T-cell (primary cell): ENCODE results near the gene ICE1. TPM values are rescaled to one million over a fixed set of nuclear protein-coding genes. Genes with fewer than 3 reads are reported as not detected.
"Not testable (repeated sequence)": the region's sequence is repeated elsewhere in the genome, so short reads cannot be mapped to it uniquely, and the experiment has no call there.

ENCODE experiments used
- ATAC-seq, 4 experiments: fragments of 200-7000 bp in 3 of 4; fragments of 150-1000 bp in 1 of 4; cut with Tn5 transposase; replicated peaks in 1 of 4; 1 replicate in 3 of 4; 2 replicates in 1 of 4; pipeline ENCODE4 v1.10.0; 2021; ENCODE audit warnings: moderate library complexity in 3 of 4, mild to moderate bottlenecking in 2 of 4, moderate number of reproducible peaks in 1 of 4
- CTCF ChIA-PET, 2 donors: fragments of 300-600 bp; sonication (Branson Sonifier 250); formaldehyde crosslinking; loops; one replicate each; lab custom pipeline; 2022; ENCODE audit warnings: antibody characterized with exemption in 2 of 2; lab: Charles Lee
- POLR2A ChIA-PET, 2 donors: fragments of 300-600 bp; sonication (Branson Sonifier 250); formaldehyde crosslinking; loops; one replicate each; lab custom pipeline; 2022; ENCODE audit warnings: antibody characterized with exemption in 2 of 2; lab: Charles Lee
- DNase-seq, 35 experiments: peaks; one replicate each; pipeline versions ENCODE4 v3.0.0 to v3.0.0-alpha.2; 2013 to 2023
- H3K27ac ChIP-seq: one replicate; pipeline ENCODE4 v1.5.1; 2013; ENCODE audit warnings: low read length
- H3K27me3 ChIP-seq, 2 experiments: replicated peaks in 1 of 2; 1 replicate in 1 of 2; 2 replicates in 1 of 2; pipeline versions ENCODE4 v1.6.1 to v1.7.0; 2013; ENCODE audit warnings: low read length in 1 of 2, mixed read lengths in 1 of 2; ENCODE audit not compliant: control insufficient read depth in 2 of 2, insufficient read depth in 2 of 2; ENCODE audit errors: extremely low read depth in 1 of 2
- H3K36me3 ChIP-seq, 2 donors: 1 replicate in 1 of 2; 2 replicates in 1 of 2; pipeline versions ENCODE4 v1.6.1 to v1.7.0; 2013; ENCODE audit warnings: low read length in 1 of 2; ENCODE audit not compliant: control insufficient read depth in 2 of 2, insufficient read depth in 1 of 2; ENCODE audit errors: extremely low read depth in 1 of 2
- H3K4me1 ChIP-seq, 2 experiments: 1 replicate in 1 of 2; 2 replicates in 1 of 2; pipeline versions ENCODE4 v1.6.1 to v1.7.0; 2013; ENCODE audit warnings: low read length in 2 of 2, mixed read lengths in 1 of 2; ENCODE audit not compliant: insufficient read depth in 2 of 2, control insufficient read depth in 1 of 2; ENCODE audit errors: extremely low read depth in 1 of 2
- H3K4me3 ChIP-seq, 2 donors: 1 replicate in 1 of 2; 2 replicates in 1 of 2; pipeline versions ENCODE4 v1.5.1 to v1.7.0; 2013; ENCODE audit warnings: mild to moderate bottlenecking in 2 of 2, low read length in 1 of 2, moderate library complexity in 1 of 2; ENCODE audit not compliant: control insufficient read depth in 1 of 2; ENCODE audit errors: extremely low read depth in 1 of 2
- H3K9me3 ChIP-seq: 2 replicates; pipeline ENCODE4 v1.7.0; 2013
- H3K27ac Mint-ChIP-seq, 2 donors: one replicate each; pipeline ENCODE4 v1.8.0; 2020 to 2021; ENCODE audit warnings: mild to moderate bottlenecking in 2 of 2, mixed read lengths in 2 of 2
- H3K27me3 Mint-ChIP-seq, 2 donors: one replicate each; pipeline ENCODE4 v1.8.0; 2021 to 2022; ENCODE audit warnings: mixed read lengths in 2 of 2
- H3K36me3 Mint-ChIP-seq: one replicate; pipeline ENCODE4 v1.8.0; 2021; ENCODE audit warnings: mixed read lengths
- H3K4me1 Mint-ChIP-seq, 3 donors: one replicate each; pipeline ENCODE4 v1.8.0; 2020 to 2022; ENCODE audit warnings: mixed read lengths in 3 of 3, mild to moderate bottlenecking in 1 of 3
- H3K4me3 Mint-ChIP-seq, 3 donors: one replicate each; pipeline ENCODE4 v1.8.0; 2020 to 2022; ENCODE audit warnings: mild to moderate bottlenecking in 3 of 3, mixed read lengths in 3 of 3, moderate library complexity in 3 of 3
- H3K9me3 Mint-ChIP-seq, 3 donors: one replicate each; pipeline ENCODE4 v1.8.0; 2020 to 2022; ENCODE audit warnings: mixed read lengths in 3 of 3
- WGBS: methylation state at CpG from one replicate; pipeline ENCODE4 v1.1.5; 2013; ENCODE audit warnings: missing lambda C conversion rate; ENCODE audit not compliant: insufficient coverage; 5-methylcytosine and 5-hydroxymethylcytosine counted together
- total RNA-seq, 35 experiments: library from RNA in 6 of 35; stranded (reverse) in 6 of 35; fragments of 120-200 nt in 1 of 35; gene quantifications; one replicate each; pipeline versions ENCODE4 v1.2.1 to v1.2.4 and lab custom pipeline; 2013 to 2026

ICE1 gene
- total RNA-seq, 5 donors from 2014 or later (not counting 1 experiment from before 2014, with no cell fraction given) = 37.3 to 42.9 (median 40.5) TPM

DNA sequence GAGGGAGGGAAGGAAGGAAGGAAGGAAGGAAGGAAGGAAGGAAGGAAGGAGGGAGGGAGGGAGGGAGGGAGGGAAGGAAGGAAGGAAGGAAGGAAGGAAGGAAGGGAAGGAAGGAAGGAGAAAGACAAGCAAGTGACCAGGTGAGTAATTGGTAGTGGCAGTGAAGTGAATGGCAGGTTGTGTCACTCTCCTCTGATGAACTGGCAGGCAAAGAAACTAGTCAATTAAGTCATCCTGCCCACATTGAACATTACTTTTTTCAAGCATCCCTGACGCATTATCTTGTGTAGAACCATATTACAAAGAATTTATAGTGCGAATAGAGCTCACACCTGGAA lies 70.4 kb downstream of the ICE1 start:
- H3K27me3 Mint-ChIP-seq, POLR2A ChIA-PET, CTCF ChIA-PET, H3K27ac Mint-ChIP-seq, H3K27me3 ChIP-seq, H3K4me3 ChIP-seq, ATAC-seq, DNase-seq, H3K9me3 Mint-ChIP-seq, H3K9me3 ChIP-seq, H3K27ac ChIP-seq, H3K36me3 Mint-ChIP-seq: not testable (repeated sequence)
- Mint-ChIP-seq H3K4me3 (peak overlapping the region in 1 of 3 donors; percentile 69), H3K4me1 (peaks cover 19 to 33% (median 25%) of the 10 kb centered on the region in 3 donors)
- H3K36me3 ChIP-seq = peaks cover 0 to 19% of the 10 kb centered on the region in 2 donors
- peaks cover 2 to 18% of the 10 kb centered on the region in 2 experiments for H3K4me1 ChIP-seq
- no CpG with 5 or more reads among the region's 2 CpGs for WGBS

DNA sequence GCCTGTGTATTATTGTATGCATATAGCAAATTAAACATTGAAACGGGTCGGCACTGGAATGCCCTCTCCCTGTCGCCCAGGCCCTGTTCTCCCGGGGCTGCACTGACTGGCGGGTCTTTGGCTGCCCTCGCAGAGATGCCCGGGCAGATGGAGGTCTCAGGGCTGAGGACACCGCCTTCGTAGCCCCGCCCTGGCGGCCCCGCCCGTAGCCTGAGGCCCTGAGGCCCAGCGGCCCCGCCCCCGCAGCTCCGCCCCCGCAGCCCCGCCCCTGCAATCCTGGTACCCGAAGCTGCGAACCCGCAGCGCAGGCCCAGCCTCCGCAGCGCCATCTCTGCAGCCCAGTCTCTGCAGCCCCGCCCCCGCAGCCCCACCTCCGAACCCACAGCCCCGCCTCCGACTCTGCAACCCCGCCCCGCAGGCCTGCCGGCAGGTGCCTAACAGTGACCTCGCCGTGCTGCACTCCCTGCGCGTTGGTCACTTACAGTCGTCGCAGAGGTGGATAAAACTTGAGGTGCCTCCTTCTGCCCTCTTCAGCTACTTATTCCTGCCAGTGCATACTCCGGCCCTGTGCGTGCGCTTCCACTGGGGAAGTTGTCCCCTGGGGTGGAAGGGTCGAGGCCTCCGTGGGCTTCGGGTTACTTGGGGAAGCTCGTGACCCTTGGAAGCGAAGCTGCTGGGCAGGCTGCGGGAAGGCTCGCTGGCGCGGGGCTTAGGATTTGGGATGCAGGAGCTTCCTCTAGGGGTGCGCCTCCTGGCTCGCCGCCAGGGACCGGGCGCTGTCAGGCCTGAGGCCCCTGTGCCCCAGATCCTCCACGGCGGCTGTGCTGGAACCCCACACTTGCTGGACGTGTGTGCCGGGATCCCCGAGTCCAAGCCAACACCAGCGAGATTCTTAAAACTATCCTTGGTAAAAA lies 72.3 kb downstream of the ICE1 start:
- peaks cover under 1% of the 10 kb centered on the region for H3K36me3 Mint-ChIP-seq
- Histone ChIP-seq H3K9me3 (no peaks in the 10 kb centered on the region), H3K36me3 (peaks cover 0 to 7% of the 10 kb centered on the region in 2 donors), H3K27ac (no peak overlapping the region), H3K4me3 (peak overlapping the region; percentile 12 to 34), H3K27me3 (peaks cover 3 to 7% of the 10 kb centered on the region in 2 experiments), H3K4me1 (peaks cover 2 to 18% of the 10 kb centered on the region in 2 experiments)
- no peak overlapping the region for H3K27ac Mint-ChIP-seq
- DNase-seq (peak; percentile 61 to 90 (median 82)), ATAC-seq (peak; percentile 95 to 98 (median 97))
- H3K4me3 Mint-ChIP-seq = peak overlapping the region; percentile 19 to 53 (median 31)
- no peaks in the 10 kb centered on the region for H3K9me3 Mint-ChIP-seq
- POLR2A ChIA-PET = interaction anchor here in 1 of 2 donors (0.6 kb wide), 1 partner anchor 1228 kb away, joined by 4 read pairs; no protein-coding TSS in a partner anchor
- 27% methylated on average over 57 of the region's 62 CpGs for WGBS
- peaks cover 19 to 33% (median 25%) of the 10 kb centered on the region in 3 donors for H3K4me1 Mint-ChIP-seq
- peaks cover 6 to 9% of the 10 kb centered on the region in 2 donors for H3K27me3 Mint-ChIP-seq
- CTCF ChIA-PET = interaction anchor here (0.6 to 1.8 kb wide), 5 partner anchors 9 to 1251 kb away, joined by 3 to 6 read pairs (median 3); no protein-coding TSS in a partner anchor

DNA sequence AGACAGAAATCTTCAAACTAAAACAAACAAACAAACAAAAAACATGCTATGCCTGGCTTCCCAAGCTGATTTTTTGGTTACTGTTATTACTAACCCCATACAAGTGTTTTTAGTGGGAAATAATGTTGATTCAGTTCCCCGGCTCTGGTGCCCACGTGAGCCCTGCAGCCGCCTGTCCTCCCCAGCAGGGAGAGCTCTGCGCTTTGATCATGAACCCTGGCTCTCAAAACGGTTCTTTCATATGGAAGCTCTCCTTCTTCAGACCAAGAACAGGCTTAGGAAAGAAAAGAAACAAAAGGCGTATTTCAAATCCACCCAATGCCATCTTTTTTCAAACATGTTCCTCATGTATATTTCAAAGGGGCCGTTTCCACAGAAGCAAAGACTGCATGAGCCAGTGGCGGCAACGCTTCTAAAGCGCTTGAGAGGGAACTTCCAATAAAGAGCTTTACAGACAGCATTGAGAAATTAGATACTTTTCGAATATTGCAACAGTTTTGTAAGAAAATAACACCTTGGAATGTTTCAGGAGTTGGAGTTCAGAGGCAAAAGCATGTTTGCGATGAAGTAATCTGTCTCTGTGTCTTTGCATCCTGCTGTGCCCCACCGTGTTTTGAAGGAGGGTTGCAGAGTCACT lies 74.8 kb downstream of the ICE1 start:
- ATAC-seq = no peak

DNA sequence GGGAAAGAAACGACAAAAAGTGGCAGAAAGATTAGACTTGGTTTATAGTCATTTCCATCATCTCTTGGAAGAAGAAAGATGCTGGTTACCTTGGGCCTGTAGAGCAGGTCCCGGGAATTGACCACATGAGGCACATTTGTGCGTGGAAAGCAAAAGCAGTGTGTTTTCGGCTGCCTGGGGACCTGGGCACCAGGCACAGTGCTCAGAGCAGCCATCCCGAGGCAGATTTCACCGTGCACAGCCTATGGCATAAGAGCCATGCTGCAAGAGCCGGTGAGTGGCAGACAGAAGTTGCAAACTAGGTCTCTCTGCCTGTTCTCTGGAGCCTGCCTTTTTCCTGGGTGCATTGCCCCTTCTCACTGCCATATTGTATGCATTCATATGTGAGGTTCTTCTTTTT lies 77.0 kb downstream of the ICE1 start:
- ATAC-seq = no peak
- Mint-ChIP-seq H3K27ac (no peak overlapping the region), H3K9me3 (peaks cover 3 to 10% (median 4%) of the 10 kb centered on the region in 3 donors), H3K4me3 (no peak overlapping the region), H3K4me1 (peaks cover 4 to 12% (median 7%) of the 10 kb centered on the region in 3 donors), H3K36me3 (peaks cover 3% of the 10 kb centered on the region), H3K27me3 (peaks cover 6 to 35% of the 10 kb centered on the region in 2 donors)
- ChIA-PET CTCF (no interaction called here), POLR2A (no interaction called here)
- H3K4me1 ChIP-seq = peaks cover 0 to 6% of the 10 kb centered on the region in 2 experiments
- no peak overlapping the region for H3K27ac ChIP-seq
- H3K9me3 ChIP-seq = no peaks in the 10 kb centered on the region
- peaks cover 3 to 6% of the 10 kb centered on the region in 2 experiments for H3K27me3 ChIP-seq
- no peaks in the 10 kb centered on the region for H3K36me3 ChIP-seq
- WGBS = 82% methylated on average over 3 of the region's 7 CpGs
- no peak overlapping the region for H3K4me3 ChIP-seq
- DNase-seq = no peak

More for the DNA sequence above, 74.8 kb downstream of the ICE1 start:
- H3K27me3 ChIP-seq = peaks cover 3 to 7% of the 10 kb centered on the region in 2 experiments
- Mint-ChIP-seq H3K36me3 (no peaks in the 10 kb centered on the region), H3K27ac (no peak overlapping the region), H3K4me1 (peaks cover 16 to 29% (median 20%) of the 10 kb centered on the region in 3 donors), H3K27me3 (peaks cover 6 to 20% of the 10 kb centered on the region in 2 donors), H3K4me3 (no peak overlapping the region), H3K9me3 (no peaks in the 10 kb centered on the region)
- DNase-seq = peak in 15 of 35 experiments; percentile 4 to 44 (median 11)
- peaks cover 2 to 18% of the 10 kb centered on the region in 2 experiments for H3K4me1 ChIP-seq
- ChIA-PET POLR2A (no interaction called here), CTCF (interaction anchor here (0.7 to 1.8 kb wide), 5 partner anchors 10 to 1248 kb away, joined by 3 to 5 read pairs (median 3); partner anchors contain the start of gene ICE1 (in 1 of the 2))
- no peak overlapping the region for H3K4me3 ChIP-seq
- no peak overlapping the region for H3K27ac ChIP-seq
- 71% methylated on average over 7 of the region's 13 CpGs for WGBS
- H3K9me3 ChIP-seq = no peaks in the 10 kb centered on the region
- no peaks in the 10 kb centered on the region for H3K36me3 ChIP-seq

DNA sequence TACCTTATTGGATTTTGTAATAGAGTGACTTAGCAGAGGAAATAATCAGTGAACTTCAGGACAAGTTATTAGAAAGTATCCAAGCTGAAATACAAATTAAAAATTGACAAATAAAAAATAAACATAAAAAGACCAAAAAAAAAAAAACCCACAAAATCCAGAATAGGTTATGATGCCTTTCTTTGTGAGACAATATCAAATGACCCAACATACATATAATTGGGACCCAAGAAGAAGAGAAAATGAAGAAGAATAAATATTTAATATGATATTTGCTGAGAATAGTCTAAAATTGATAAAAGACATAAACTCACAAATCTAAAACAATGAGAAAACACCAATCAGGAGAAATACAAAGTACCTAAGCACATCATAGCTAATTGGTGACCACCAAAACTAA lies 81.8 kb downstream of the ICE1 start:
- H3K4me3 Mint-ChIP-seq = no peak overlapping the region
- DNase-seq (no peak), ATAC-seq (no peak)
- Histone ChIP-seq H3K27me3 (peaks cover 3 to 6% of the 10 kb centered on the region in 2 experiments), H3K9me3 (no peaks in the 10 kb centered on the region), H3K36me3 (no peaks in the 10 kb centered on the region), H3K27ac (no peak overlapping the region), H3K4me3 (no peak overlapping the region), H3K4me1 (no peaks in the 10 kb centered on the region)
- H3K4me1 Mint-ChIP-seq = no peaks in the 10 kb centered on the region
- peaks cover 3 to 16% (median 10%) of the 10 kb centered on the region in 3 donors for H3K9me3 Mint-ChIP-seq
- peaks cover 8% of the 10 kb centered on the region for H3K36me3 Mint-ChIP-seq
- CTCF ChIA-PET = no interaction called here
- no peak overlapping the region for H3K27ac Mint-ChIP-seq
- POLR2A ChIA-PET = no interaction called here
- H3K27me3 Mint-ChIP-seq = peaks cover 12 to 43% of the 10 kb centered on the region in 2 donors

DNA sequence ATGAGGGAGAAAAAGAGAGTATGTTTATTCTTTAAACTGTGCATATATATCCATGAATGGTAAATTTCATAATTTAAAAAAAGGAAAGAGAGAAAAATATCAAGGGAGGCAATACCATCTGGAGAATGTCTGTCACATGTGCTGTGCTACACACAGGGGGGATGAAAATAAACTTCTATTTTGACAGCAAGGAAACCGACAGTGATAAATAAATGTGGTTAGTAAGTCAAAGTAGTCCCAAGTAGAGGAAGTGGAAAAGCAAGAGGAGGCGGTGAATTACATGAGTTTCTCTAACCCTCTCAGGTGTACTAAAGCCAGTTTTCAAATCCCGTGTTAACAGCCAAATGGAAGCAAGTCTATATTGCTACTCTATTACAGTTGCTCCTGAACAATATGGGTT lies 83.3 kb downstream of the ICE1 start:
- POLR2A ChIA-PET = no interaction called here
- H3K27me3 Mint-ChIP-seq = peaks cover 24 to 52% of the 10 kb centered on the region in 2 donors
- H3K4me3 ChIP-seq = no peak overlapping the region

More for the DNA sequence above, 83.3 kb downstream of the ICE1 start:
- ATAC-seq = no peak
- DNase-seq = no peak
- no peaks in the 10 kb centered on the region for H3K4me1 ChIP-seq
- CTCF ChIA-PET = no interaction called here
- Mint-ChIP-seq H3K4me1 (no peaks in the 10 kb centered on the region), H3K27ac (no peak overlapping the region), H3K9me3 (peaks cover 3 to 16% (median 10%) of the 10 kb centered on the region in 3 donors), H3K4me3 (no peak overlapping the region), H3K36me3 (peaks cover 8% of the 10 kb centered on the region)
- no peak overlapping the region for H3K27ac ChIP-seq
- WGBS = 17% methylated on average over 2 of the region's 3 CpGs
- H3K27me3 ChIP-seq = peaks cover 3 to 12% of the 10 kb centered on the region in 2 experiments
- H3K36me3 ChIP-seq = no peaks in the 10 kb centered on the region
- no peaks in the 10 kb centered on the region for H3K9me3 ChIP-seq
